Neural crest cell (in vitro differentiated cells): ENCODE data around the gene SPATS2. TPM values are rescaled to one million over a fixed set of nuclear protein-coding genes. Genes with fewer than 3 reads are reported as not detected.
A peak's percentile ranks its signal among the peaks of the same experiment; 100 is the strongest.

Source experiments
- DNase-seq: peaks from one replicate; pipeline ENCODE4 v3.0.0; 2021; ENCODE audit warnings: low read depth, mixed read lengths, low spot score
- H3K27ac Mint-ChIP-seq: one replicate; pipeline ENCODE4 v1.8.0; 2021; ENCODE audit warnings: mild to moderate bottlenecking, mixed read lengths; ENCODE audit not compliant: unreplicated experiment
- H3K27me3 Mint-ChIP-seq: 2 replicates; pipeline ENCODE4 v1.8.0; 2021; ENCODE audit warnings: low read depth, mild to moderate bottlenecking, mixed read lengths
- H3K36me3 Mint-ChIP-seq: 2 replicates; pipeline ENCODE4 v1.8.0; 2021; ENCODE audit warnings: low read depth, mild to moderate bottlenecking, mixed read lengths
- H3K4me1 Mint-ChIP-seq: 2 replicates; pipeline ENCODE4 v1.8.0; 2021; ENCODE audit warnings: mixed read lengths
- H3K4me3 Mint-ChIP-seq: one replicate; pipeline ENCODE4 v1.8.0; 2021; ENCODE audit warnings: mild to moderate bottlenecking, mixed read lengths
- H3K9me3 Mint-ChIP-seq: 2 replicates; pipeline ENCODE4 v1.8.0; 2021; ENCODE audit warnings: mixed read lengths
- CTCF ChIP-seq: fragments of 200-600 bp; sonication (generic); conservative IDR thresholded peaks from 2 replicates; pipeline ENCODE4 v1.5.0; 2021; ENCODE audit warnings: antibody characterized with exemption, mild to moderate bottlenecking
- total RNA-seq: library from RNA; stranded (reverse); gene quantifications from 2 replicates; pipeline ENCODE4 v1.2.1, GENCODE V29; 2021

The SPATS2 gene
- total RNA-seq, 1 donor from 2014 or later, result 45.2 TPM

DNA sequence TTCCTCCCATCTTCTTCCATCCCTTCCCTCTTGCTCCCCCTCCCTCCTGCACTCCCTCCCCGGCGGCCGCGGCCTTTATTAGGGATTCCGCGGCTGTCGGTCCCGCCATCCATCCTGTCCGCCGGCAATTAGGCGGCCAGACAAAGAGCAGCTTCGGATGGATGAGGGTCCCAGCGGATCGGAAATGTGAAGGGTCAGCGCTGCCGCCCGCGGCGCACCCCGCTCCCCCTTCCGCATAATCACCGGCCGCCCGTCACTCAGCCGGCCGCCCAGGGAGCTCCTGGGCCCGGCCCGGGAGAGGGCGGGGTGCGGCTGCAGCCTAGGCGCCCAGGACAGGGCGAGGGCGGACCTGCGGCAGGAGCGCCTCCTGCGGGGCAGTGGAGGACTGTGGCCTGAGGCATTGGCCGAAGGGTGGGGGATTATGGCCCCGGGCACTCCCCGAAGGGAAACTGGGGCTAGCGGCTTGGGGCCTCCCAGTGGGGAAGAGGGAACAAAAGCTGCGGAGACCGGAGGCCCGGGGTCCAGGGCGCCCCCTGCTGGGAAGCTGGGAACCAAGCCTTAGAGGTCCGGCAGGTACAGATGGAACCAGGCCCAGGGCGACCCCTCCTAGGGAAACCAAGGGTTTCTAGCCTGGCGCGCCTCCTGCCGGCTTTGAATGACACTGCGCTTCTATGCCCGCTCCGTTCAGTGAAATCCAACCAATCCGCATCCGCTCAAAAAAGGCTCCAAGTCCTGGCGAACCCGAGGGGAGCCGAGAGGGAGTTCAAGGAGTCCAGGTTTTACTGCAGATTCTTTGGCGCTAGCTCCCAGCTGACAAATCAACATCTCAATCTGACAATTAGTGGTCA is 25.0 kb upstream of the SPATS2 start:
- Mint-ChIP-seq H3K4me3 (peak overlapping the region; percentile 87), H3K36me3 (no peaks in the 10 kb centered on the region), H3K27me3 (peaks cover 96% of the 10 kb centered on the region), H3K27ac (no peak overlapping the region), H3K4me1 (peaks cover 69% of the 10 kb centered on the region), H3K9me3 (no peaks in the 10 kb centered on the region)
- DNase-seq, result peak; percentile 96
- TF ChIP-seq CTCF, result peak; percentile 98

GRCh38 chr12:49342914-49343731 is 24.1 kb upstream of the SPATS2 start:
- Mint-ChIP-seq H3K27me3 (peaks cover 96% of the 10 kb centered on the region), H3K4me3 (peak overlapping the region; percentile 87), H3K27ac (peak overlapping the region; percentile 52), H3K36me3 (no peaks in the 10 kb centered on the region), H3K9me3 (no peaks in the 10 kb centered on the region), H3K4me1 (peaks cover 66% of the 10 kb centered on the region)
- DNase-seq, result no peak
- no peak for TF ChIP-seq CTCF

DNA sequence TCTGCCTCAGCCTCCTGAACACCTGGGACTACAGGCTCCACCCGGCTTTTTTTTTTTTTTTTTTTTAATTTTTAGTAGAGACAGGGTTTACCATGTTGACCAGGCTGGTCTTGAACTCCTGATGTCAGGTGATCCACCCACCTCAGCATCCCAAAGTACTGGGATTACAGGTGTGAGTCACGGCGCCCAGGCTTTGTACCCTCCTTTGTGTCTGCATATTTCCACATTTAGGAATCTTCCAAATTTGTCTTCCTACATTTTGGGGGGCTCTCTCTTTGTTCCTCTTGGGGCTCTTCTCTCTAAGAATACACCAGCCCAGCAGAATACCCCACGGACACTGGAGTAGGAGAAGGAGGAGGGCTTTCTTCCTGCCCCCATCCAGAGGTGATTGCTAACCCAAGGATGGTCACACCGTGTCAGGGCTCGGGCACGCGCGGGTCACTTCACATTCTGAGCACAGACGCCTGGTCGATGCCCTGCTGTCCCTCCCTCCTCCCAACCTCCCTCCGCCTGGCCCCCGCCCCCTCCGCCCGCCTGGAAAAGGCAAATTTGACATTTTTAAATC is 22.7 kb upstream of the SPATS2 start:
- no peak overlapping the region for H3K27ac Mint-ChIP-seq
- TF ChIP-seq CTCF, result no peak
- peak overlapping the region; percentile 51 for H3K4me3 Mint-ChIP-seq
- H3K4me1 Mint-ChIP-seq, result peaks cover 52% of the 10 kb centered on the region
- peaks cover 96% of the 10 kb centered on the region for H3K27me3 Mint-ChIP-seq
- no peaks in the 10 kb centered on the region for H3K9me3 Mint-ChIP-seq
- DNase-seq, result no peak
- H3K36me3 Mint-ChIP-seq, result no peaks in the 10 kb centered on the region

DNA sequence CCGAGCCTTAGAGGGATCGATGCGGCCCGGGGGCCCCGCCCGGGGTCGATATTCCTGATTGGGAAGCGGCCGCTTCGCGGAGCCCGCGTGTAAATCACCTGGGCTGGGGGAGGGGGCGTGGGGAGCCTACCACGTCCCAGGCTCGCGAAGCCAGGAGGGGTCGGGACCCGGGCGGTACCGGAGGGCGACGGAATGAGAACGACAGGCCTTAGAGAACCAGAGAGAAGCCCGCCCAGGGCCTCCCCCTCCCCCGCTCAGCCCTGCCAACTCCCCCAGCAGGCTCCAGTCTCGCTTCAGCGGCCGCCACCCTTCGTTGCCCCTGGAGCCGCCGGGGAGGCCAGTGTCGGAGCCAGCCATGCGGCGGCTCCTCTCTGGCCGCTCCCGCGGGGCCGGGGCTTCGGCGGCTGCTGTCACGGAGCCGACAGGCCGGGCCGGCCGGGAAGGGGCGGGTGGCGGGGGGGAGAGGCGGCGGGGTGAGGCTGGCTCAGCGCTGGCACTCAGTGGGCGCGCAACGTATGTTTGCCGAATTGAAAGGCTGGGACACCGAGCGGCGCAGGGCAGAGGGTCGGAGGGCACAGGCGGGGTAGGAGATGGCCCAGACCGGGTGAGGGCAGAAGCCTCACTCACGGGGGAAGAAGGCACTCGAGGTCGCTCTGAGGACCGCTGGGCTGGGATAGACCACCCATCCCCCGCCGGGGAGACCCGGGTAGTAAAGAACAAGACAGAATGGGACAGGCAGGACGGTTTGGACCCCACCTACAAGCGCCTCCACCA is 22.0 kb upstream of the SPATS2 start:
- Mint-ChIP-seq H3K27ac (no peak overlapping the region), H3K4me3 (peak overlapping the region; percentile 74), H3K36me3 (no peaks in the 10 kb centered on the region), H3K4me1 (peaks cover 49% of the 10 kb centered on the region), H3K27me3 (peaks cover 90% of the 10 kb centered on the region), H3K9me3 (no peaks in the 10 kb centered on the region)
- DNase-seq, result no peak
- TF ChIP-seq CTCF, result no peak
